ENCODE results near the gene WDR33. TPM values are rescaled to one million over a fixed set of nuclear protein-coding genes. Genes with fewer than 3 reads are reported as not detected.
"Not testable (repeated sequence)": the region's sequence is repeated elsewhere in the genome, so short reads cannot be mapped to it uniquely, and the experiment has no call there.

Gene WDR33
- total RNA-seq, 1 donor from 2014 or later: 41.2 TPM

DNA sequence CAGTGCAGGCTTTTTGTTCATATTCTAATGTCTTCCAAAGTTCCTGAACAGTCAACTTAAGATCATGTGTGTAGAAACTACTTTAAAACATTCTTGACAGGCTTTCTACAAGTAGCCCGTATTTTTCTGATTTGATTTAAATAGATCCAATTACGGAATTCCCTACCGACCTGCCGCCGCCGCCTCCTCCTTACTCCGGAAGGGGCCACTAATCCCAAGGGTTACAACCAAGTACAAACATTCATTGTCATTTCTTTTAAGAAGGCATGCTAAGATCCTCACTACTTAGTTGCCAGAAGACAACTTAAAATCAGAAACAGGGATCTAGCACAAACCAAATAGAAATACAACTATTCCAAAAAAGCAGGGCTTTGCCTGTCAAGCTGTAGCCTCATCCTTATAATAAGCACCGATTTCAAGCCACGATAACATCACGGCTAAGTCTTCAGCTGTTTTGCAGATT lies 784 bp downstream of the WDR33 start:
- DNase-seq (ENCODE audit: low spot score): no peak

DNA sequence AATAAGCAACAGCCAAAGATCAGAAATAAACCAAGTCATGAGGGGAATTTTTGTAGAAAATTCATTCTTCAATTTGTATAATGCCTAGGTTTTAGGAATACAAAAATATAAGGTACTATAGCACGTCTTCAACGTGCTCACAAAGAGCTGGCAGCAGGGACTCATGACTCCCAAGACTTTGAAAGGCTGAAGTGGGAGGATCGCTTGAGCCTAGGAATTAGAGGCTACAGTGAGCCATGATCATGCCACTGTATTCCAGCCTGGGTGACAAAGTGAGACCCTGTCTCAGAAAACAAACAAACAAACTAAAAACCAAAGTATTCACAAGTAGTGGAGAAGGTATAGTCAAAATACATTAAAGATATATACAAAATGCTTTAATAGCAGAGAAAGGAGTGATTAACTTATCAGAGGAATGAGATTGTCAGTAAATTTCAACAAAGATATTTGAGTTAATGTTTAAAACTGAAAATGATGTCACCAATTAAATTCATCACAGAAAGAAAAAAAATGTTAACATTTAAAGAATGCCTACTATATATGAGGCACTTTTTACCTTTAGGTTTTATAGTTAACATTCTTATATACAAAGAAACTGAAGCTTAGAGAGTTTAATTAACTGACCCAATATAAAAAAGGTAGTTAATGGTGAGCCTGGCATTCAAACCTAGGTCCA lies 3.2 kb downstream of the WDR33 start:
- DNase-seq (ENCODE audit: low spot score): no peak

GRCh38 chr2:127806860-127807259 lies 4.1 kb downstream of the WDR33 start:
- DNase-seq (ENCODE audit: low spot score): not testable (repeated sequence)

DNA sequence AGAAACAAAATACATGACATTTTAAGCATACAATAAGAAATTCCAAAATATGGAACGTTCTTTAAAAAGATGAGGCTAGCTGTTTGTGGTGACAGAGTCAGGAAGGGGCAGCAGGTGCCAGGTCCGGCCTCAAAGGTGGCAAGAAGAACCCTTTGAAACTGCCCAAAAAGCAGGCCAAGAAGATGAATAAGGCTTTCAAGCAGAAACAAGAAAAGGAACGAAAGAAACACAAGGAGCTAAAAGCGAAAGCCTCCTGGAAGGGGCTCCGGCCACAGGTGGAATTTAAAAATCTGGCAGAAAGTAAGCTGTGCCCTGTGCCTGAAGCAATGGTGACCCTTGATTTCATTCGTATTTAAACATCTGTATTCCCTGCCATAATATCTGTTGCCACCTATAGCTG lies 5.5 kb downstream of the WDR33 start:
- DNase-seq (ENCODE audit: low spot score): no peak

GRCh38 chr2:127799926-127800325 lies 11.0 kb downstream of the WDR33 start:
- DNase-seq (ENCODE audit: low spot score): no peak

DNA sequence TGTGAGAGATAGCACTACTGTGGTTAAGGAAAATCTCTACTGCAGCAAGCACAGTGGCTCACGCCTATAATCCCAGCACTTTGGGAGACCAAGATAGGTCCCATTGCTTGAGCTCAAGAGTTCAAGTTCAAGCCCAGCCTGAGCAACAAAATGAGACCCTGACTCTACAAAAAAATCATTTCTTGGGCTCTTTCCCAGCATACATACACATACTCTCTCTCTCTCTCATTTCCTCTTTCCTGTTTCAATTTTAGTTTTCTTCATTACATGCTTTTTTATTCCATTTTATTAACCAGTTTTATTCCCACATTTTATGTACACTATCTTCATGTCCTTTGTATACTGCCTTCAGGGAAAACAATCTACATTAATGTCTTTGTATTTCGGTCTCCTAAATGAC lies 14.6 kb downstream of the WDR33 start:
- no peak for DNase-seq (ENCODE audit: low spot score)

- not testable (repeated sequence) for DNase-seq (ENCODE audit: low spot score)
These were observed 16.1 kb downstream of the WDR33 start for GRCh38 chr2:127794901-127795300.

- no peak for DNase-seq (ENCODE audit: low spot score)
These were observed 18.2 kb downstream of the WDR33 start for GRCh38 chr2:127792805-127793204.

DNA sequence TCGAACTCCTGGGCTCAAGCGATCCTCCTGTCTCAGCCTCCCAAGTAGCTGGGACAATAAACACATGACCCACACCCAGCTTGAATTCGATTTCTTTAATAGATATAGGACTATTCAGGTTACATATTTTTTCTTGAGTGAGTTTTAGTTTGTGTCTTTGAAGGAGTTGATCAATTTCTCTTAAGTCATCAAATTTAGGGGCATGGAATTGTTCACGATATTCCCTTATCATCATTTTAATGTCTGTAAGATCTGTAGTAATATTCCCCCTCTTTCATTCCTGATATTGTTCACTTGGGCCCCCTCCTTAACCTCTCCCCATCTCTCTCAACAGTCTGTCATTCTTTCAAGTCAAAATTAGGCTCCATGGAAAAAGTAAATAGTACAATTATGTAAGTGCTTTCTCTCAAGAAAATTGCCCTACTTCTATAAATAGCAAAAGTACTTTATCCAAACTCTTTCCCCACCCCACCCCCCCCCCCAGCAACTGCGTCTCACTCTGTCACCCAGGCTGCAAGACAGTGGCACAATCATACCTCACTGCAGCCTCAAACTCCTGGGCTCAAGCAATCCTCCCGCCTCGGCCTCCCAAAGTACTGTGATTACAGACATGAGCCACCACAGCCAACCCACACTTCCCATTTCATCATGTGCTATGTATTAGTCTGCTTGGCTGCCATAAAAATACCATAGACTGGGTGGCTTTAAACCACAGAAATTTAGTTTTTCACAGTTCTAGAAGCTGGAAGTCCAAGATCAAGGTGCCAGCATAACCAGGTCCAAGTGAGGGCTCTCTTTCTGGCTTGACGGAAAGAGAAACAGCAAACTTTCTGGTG lies 20.1 kb downstream of the WDR33 start:
- DNase-seq (ENCODE audit: low spot score): no peak

- DNase-seq (ENCODE audit: low spot score): no peak
These were observed 24.7 kb downstream of the WDR33 start for GRCh38 chr2:127786048-127786809.

GRCh38 chr2:127784965-127785518 lies 25.9 kb downstream of the WDR33 start:
- no peak for DNase-seq (ENCODE audit: low spot score)

GRCh38 chr2:127783101-127783500 lies 27.9 kb downstream of the WDR33 start:
- no peak for DNase-seq (ENCODE audit: low spot score)

GRCh38 chr2:127778850-127779249 lies 32.1 kb downstream of the WDR33 start:
- no peak for DNase-seq (ENCODE audit: low spot score)

DNA sequence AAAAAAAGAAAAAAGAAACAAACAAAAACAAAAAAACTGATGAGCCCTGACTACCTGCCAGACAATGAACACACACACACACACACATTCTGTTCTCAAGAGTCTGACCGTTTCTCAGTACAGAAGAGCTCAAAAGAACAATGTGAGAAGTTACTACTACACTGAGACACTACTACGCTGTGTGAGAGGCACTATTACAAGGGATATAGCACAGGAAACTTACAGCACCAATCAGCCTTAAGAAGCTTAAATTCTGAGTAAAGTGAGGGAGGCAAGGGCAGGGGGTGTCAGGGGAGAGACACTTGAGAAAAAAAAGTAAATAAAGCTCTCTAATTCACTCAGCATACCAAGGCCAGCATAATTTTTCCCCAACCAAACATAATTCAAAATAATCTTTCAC lies 32.5 kb downstream of the WDR33 start:
- DNase-seq (ENCODE audit: low spot score): no peak

- no peak for DNase-seq (ENCODE audit: low spot score)
These were observed 34.7 kb downstream of the WDR33 start for GRCh38 chr2:127776122-127776780.

- DNase-seq (ENCODE audit: low spot score): no peak
These were observed 39.2 kb downstream of the WDR33 start for GRCh38 chr2:127771756-127772155.

GRCh38 chr2:127770973-127771735 lies 39.8 kb downstream of the WDR33 start:
- DNase-seq (ENCODE audit: low spot score): peak; percentile 15

DNA sequence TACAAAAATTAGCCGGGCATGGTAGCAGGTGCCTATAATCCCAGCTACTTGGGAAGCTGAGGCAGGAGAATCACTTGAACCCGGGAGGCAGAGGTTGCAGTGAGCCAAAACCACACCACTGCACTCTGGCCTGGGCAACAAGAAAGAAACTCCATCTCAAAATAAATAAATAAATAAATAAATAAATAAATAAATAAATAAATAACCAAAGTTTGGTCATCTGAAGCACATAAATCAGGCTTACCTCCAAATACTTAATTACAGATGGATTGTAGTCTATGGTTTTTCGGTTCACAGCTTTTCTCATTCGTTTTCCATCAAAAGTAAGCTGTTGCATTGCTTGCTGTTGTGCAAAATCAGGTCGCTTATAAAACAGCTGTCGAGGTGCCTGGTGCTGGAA lies 40.4 kb downstream of the WDR33 start:
- DNase-seq (ENCODE audit: low spot score): not testable (repeated sequence)

DNA sequence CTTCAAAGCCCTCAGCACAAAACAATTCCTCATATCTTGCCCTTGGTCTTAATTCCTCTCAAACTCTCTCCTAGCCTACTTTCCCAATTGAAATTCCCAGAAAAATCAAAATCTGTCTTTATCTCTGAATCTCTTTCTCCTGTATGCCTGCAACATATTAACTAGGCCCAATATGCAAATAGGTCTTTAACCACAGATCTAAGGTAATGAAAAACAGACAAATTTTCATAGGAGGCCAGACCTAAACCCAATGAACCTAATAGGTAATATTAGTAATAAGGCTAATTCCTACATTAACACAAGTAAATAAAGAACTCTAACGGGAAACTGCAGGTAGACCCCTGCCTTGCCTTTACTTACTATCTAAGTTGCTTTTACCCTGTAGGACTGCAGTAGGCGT lies 41.4 kb downstream of the WDR33 start:
- no peak for DNase-seq (ENCODE audit: low spot score)

DNA sequence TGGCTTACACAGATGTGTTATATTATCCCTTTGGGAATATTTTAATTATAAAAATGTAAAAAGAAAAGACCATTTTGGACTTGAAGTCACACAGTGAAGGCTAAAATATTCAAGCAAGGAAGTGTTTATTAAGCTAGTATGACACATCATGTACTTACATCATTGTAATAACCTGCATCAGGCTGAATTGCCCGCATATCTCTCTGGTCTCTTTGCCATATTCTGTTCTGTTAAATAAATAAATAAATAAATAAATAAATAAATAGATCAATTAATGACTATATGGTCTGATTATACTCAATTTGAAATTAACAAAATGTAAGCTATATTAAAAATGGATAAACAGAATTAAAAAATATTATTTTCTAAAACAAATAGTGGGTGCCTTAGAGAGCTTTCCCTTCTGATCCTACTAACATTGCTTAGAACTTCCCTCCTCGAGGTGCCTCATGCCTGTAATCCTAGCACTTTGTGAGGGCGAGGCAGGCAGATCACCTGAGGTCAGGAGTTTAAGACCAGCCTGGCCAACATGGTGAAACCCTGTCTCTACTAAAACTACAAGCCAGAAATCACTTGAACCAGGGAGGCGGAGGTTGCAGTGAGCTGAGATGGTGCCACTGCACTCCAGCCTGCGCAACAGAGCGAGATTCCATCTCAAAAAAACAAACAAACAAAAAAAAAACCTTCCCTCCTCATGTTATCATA lies 42.0 kb downstream of the WDR33 start:
- DNase-seq (ENCODE audit: low spot score): no peak

Measured in umbilical cord (tissue), 2 donors.